DMS 273 (cell line): ENCODE measurements around the gene ACAT2.
"Not testable (repeated sequence)": the region's sequence is repeated elsewhere in the genome, so short reads cannot be mapped to it uniquely, and the experiment has no call there.

Experiments
- DNase-seq: peaks from one replicate; lab custom pipeline; 2025; ENCODE audit not compliant: unreplicated experiment; lab: John Stamatoyannopoulos, UW

Gene ACAT2

DNA sequence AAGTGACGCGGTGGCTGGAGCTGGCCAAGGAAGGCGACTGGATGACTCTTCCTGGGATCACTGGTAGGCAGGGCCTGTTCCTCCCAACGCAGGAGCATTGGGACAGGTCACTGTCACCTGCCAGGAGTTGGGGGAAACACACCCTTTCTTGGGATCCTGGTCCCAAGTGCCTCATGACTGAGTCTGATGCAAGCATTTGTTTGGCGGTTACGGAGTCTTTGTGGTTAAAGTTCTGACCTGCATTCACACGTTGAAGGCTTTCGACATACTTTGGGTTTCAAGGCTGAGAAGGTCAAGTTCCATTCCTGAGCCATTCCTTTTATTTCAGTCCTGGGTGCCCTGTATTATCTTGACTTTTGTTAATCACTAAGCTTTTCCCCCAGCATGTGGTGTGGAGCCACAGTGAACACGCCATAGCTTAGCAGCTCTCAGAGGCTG lies 44.2 kb downstream of the ACAT2 start:
- DNase-seq, result no peak

DNA sequence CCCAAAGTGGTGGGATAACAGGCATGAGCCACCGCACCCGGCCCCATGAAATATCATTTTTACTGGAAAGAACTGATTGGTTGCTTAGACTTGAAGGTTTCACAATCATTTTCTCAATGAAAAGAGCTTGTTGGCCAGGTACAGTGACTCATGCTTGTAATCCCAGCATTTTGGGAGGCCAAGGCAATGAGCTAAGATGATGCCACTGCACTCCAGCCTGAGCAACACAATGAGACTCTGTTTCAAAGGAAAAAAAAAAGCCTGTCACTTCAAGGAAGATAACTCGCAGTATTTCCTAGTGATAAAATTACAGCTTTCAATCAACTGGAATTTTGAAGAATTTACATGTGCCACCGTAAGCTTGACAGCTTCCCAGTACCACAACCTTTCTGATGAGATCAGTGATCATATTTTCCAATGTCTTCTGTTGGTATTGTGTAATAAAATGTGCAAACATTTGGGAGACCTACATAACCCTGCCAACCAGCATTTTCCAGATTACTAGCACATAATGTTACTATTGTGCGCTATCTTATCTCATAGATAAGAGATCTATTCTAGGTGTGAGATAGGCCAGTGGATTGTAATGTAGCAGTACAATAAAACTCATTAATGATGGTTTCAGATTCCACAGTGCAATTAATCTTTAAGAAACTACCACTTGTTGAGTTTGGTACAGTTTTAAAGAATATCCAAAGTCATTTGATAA lies 45.5 kb downstream of the ACAT2 start:
- no peak for DNase-seq

DNA sequence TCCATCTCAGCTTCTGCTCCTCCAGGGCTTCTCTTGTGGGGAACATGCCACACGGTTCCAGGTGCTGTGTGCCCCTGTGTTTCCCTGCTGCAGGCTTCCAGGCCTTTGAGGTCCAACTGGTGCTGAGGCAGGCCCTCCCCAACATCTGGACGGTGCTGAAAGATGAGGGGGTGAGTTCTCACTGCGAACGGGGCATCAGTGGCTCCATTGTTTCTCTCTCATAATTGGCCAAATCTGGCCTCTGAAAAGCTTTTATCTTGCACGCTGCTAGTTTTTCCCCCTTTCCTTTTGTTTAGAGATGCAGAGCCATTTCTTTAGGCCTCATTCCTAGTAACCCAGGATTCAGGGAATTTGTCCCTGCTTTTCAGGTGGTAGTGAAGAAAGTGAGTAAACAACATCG lies 46.8 kb downstream of the ACAT2 start:
- DNase-seq, result no peak

DNA sequence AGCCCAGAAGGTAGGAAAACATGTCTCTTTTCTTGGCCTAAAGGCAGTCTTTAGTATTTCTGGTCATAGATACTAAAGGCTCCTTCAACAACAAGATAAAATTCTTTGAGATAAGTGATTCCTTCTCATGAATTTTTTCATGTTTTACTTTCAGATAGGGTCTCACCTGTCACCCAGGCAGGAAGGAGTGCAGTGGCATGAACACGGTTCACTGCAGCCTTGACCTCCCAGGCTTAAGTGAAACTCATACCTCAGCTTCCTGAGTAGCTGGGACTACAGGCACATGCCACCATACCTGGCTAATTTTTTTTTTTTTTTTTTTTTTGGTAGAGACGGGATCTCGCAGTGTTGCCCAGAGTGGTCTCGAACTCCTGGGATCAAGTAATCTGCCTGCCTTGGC lies 47.3 kb downstream of the ACAT2 start:
- no peak for DNase-seq

DNA sequence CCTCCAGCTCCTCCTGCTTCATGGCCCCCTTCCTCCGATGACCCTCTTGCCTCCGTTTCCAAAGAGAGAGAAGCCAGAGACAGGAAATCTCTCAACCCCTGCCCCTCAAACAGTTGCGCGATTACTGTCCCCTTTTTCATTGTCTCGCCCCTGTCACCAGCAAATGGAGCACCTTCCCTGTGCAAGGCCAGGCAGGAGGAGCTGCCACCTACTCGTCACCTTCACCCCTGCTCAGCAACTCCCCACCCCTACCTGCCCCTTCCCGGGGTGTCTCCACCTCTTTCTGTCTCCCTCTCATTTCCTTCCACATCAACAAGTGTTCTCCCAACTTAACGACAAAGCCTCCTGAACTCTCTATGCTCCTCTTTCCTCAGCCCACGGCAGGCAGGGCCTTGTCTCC lies 51.9 kb downstream of the ACAT2 start:
- no peak for DNase-seq

DNA sequence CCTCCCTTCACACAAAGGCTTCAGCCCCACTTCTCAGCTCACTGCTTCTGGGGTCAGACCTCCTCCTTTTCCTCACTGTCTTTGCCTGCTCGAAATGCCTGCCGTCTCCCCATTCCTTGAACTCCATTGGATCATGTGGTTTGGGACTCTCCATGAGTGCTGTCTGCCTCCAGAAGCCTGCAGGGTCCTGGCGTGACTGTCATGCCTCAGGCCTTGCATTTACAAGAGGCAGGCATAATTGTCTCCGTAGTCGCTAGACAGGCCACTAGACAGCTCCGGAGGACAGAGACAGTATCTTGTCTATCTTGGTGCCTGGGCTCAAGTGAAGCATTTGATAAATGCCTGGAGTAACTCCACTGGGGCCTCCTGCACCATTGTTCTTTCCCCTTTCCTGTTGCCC lies 53.6 kb downstream of the ACAT2 start:
- DNase-seq, result no peak

DNA sequence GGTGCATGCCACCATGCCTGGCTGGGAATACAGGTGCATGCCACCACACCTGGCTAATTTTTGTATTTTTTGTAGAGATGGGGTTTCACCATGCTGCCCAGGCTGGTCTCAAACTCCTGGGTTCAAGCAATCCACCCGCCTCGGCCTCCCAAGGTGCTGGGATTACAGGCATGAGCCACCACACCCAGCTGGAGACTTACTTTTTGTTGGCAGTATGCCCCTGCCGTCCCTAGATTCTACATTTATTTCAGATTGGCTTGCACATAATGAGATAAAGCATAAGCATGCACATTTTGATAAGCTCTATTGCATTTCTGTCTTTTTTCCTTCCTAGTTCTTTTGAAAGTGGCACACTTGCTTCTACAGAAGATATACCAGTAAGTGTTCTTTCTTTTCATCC lies 54.9 kb downstream of the ACAT2 start:
- DNase-seq, result not testable (repeated sequence)

DNA sequence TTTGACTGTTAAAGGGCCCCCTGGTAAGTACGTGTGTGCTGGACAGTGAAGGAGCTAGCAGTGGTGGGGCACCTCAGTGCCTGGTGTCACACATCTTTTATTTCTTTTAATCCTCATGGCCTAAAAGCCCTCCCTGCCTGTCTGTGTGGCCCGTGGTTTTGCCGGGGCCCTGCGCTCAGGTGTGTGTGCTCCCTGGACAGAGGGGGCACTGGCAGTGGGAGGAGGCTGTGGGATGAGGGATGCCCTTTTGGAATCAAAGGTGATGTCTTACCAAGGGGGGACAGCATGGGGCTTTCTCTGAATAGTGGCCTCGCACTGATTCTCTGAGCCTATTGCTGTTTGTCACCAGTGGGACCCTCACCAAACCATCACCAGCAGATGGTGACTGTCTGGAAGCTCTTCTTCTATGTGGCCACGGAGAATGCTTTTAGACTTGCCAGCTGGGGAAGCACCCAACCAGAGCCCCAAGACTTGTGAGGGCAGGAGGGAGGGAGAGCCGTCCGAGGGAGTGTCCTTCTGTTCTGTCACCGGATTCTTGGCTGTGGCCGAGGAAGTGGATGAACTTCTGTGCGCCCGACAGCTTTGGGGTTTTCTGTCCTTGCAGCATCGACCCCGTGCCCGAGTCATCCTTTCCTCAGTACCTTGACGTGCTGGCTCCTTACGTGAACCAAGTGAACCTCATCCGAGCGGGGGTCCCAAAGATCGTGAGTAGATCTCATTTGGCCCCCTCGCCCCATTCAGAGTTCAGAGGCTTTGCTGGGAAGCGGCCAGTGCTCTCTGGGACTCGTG lies 56.3 kb downstream of the ACAT2 start:
- no peak for DNase-seq

DNA sequence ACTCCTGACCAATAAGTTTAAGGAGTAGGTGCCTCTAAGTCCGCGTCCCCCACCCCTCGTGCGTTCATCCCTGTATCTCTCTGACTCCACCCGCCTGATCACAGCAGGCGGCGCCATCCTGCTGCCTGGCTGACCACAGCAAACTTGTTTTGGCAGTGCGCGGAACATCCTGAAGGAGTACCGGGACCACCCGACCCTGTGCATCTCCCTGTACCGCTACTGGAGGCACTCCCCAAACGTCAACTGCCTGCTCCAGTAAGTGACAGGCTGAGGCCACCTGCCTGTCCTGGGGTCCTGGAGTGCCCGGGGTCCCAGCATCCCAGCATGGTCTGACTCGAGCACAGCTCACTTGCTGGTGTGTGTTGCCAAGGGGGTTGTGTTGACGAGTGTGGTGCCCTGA lies 57.3 kb downstream of the ACAT2 start:
- no peak for DNase-seq

DNA sequence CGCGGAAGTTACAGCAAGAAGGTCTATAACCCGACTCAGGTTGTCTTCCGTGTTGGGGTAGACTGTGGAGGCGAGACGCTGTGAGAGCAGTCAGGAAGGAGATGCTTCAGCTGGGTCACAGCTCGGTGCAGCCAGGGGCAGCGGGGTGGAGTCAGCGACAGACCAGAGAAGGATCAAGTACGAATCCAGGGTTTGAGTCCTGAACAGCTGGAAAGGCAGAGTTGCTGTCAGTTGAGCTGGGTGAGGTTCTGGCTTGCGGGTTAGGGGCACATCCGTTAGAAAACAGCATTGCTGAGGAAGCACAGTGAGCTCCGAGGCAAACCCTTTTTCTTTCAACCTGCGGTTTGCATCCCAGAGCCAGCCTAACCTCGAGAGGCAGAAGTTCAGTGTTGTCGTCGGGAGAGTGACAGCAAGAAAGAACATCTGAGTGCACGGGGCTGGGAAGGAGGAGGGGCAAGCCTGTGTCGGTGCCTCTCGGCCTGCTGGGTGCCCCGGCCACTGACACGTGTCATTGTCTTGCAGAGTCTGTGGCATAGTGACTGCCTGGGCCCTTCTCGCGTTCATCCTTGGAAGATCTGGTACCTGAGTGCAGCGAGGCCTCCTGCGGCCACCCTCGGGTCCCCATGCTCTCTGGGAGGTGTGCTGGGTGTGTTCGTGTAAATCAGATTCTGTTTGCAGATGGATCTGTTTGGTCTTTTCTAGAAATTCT lies 58.2 kb downstream of the ACAT2 start:
- DNase-seq, result no peak

DNA sequence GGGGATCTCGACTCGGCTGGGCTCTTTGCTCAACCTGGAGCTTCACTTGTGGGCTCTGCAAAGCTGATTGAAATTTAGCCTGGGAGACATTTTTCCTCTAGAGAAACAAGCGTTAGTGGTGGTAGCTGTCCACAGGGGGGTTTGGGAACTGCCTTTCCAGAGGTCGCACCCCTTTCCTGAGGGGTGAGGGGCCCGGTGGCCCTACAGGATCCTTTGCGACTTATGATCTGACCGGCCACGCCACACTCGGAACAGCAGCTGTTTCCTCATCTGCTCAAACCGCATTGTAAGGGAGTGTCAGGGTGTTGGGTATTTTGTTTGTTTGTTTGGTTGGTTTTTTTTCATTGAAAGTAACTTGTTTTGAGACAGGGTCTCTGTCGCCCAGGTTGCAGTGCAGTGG lies 59.3 kb downstream of the ACAT2 start:
- DNase-seq, result no peak

DNA sequence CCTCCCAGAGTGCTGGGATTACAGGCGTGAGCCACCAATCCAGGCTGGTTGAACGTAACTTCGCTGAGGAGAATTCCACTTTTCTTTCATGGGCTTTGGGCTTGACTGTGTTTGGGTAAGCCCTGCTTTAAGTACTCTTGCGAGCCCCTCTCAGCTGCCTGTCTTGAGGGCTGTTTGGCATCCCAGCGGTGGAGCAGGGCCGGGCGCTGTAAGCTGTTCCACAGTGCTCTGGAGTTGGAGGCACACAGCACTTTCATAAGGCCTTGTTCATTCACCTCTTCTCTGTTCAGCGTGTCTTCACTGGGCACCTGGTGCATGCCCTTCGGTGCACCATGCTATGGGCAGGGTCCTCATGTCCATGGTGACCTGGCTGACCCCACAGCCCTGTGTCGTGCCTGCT lies 59.9 kb downstream of the ACAT2 start:
- DNase-seq, result no peak

DNA sequence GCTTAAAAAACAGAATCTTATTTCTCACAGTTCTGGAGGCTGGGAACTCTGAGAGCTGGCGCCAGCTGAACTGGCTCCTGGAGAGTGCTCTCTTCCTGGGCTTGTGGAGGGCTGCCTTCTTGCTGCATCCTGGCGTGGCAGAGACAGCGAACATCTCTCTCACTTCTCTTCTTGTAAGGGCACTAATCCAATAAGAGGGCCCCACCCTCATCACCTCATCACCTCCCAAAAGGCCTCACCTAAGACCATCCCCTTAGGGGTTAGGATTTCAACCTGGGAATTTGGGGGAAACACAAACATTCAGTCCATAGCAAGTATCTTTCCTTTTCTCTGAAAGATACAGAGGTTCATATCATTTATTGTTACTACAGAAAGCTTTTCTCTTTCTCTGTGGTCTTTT lies 62.1 kb downstream of the ACAT2 start:
- no peak for DNase-seq

DNA sequence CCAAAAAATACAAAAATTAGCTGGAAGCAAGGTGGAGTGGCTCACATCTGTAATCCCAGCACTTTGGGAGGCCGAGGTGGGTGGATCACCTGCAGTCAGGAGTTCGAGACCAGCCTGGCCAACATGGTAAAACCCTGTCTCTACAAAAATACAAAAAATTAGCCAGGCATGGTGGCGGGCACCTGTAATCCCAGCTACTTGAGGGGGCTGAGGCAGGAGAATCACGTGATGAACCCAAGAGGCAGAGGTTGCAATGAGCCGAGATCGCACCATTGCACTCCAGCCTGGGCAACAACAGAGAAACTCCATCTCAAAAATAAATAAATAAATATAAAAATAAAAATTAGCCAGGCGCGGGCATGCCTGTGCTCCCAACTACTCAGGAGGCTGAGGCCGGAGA lies 62.8 kb downstream of the ACAT2 start:
- not testable (repeated sequence) for DNase-seq

DNA sequence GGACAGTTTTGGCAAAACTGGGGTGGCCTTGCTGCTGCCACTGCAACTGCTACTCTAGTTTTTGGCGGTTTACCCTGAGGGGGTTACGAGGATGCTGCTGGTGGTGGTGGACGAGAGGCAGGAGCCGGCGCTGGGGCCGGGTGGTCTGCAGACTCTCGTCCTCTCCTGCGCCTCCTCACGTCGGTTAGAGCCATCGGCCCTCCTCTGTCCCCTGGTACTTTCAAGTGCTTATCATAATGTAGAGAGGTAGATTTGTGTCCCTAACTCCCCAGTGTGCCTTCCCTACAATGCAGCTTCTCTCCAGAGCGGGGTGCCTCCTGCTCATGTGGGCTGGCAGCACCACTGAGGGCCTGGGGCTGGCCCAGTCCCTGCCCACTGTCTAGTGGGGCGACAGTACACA lies 64.2 kb downstream of the ACAT2 start:
- DNase-seq, result no peak

DNA sequence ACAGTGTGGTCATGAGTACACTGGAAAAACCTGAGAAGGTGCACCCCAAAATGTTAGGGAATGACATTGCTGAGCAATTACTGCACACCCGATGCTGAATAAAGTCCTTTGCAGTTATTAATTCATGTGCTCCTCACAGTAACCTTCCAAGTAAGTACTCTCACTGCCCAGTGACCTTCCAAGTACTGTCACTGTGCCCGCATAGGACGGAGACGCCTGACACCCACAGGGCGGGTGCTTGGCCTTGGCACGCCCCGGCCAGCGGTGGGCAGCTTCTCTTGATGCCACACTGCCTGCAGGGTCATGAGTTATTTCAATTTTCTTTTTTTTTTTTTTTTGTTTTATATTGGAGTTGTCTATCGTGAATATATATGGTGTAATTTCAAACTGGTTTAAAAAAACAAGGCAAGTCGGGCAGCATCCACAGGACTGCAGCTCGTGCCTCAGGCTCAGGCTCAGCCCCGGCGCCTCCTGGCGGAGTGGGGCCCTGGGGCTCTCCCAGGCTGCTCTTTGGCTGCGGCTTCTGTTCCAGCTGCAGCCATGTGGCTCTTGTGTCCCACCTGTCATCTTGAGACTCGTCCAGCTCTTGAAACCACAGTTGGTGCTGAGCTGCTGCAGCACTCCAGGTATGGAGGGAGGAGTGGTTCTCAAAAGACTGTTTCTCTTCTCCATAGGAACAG lies 65.3 kb downstream of the ACAT2 start:
- DNase-seq, result peak; percentile 83

DNA sequence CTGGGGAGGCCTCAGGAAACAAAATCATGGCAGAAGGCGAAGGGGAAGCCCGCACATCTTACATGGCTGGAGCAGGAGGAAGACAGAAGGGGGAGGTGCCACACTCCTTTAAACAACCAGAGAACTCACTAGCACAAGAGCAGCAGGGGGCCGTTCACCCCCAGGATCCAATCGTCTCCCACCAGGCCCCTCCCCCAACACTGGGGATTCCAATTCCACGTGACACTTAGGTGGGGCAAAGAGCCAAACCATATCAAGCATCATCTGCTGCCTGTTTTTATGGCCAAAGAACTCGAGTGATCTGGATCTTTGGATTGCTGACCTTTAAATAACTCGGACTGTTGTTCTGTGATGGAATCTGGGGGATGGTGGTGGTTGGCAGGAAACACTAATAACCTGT lies 66.2 kb downstream of the ACAT2 start:
- peak; percentile 66 for DNase-seq
